Skeletal muscle satellite cell (primary cell): ENCODE results near the gene SEL1L.

Source experiments
- H3K27me3 ChIP-seq: 2 replicates; pipeline ENCODE4 v1.7.0; 2013; ENCODE audit warnings: low read length; ENCODE audit not compliant: control insufficient read depth, insufficient read depth
- H3K36me3 ChIP-seq: 2 replicates; pipeline ENCODE4 v1.7.0; 2013; ENCODE audit warnings: mild to moderate bottlenecking, control low read depth, low read length; ENCODE audit not compliant: insufficient read depth
- H3K4me1 ChIP-seq: 2 replicates; pipeline ENCODE4 v1.7.0; 2013; ENCODE audit warnings: low read length; ENCODE audit not compliant: control insufficient read depth, insufficient read depth
- H3K4me2 ChIP-seq: 2 replicates; pipeline ENCODE4 v1.7.0; 2013; ENCODE audit warnings: mild to moderate bottlenecking, low read length
- H3K4me3 ChIP-seq: 2 replicates; pipeline ENCODE4 v1.7.0; 2013; ENCODE audit warnings: low read length
- H3K9ac ChIP-seq: 2 replicates; pipeline ENCODE4 v1.7.0; 2013; ENCODE audit warnings: mild to moderate bottlenecking, low read depth, low read length, moderate library complexity
- H3K9me3 ChIP-seq: replicated peaks from 2 replicates; pipeline ENCODE4 v1.7.0; 2013; ENCODE audit warnings: mild to moderate bottlenecking, control low read depth, low read length

Gene SEL1L

DNA sequence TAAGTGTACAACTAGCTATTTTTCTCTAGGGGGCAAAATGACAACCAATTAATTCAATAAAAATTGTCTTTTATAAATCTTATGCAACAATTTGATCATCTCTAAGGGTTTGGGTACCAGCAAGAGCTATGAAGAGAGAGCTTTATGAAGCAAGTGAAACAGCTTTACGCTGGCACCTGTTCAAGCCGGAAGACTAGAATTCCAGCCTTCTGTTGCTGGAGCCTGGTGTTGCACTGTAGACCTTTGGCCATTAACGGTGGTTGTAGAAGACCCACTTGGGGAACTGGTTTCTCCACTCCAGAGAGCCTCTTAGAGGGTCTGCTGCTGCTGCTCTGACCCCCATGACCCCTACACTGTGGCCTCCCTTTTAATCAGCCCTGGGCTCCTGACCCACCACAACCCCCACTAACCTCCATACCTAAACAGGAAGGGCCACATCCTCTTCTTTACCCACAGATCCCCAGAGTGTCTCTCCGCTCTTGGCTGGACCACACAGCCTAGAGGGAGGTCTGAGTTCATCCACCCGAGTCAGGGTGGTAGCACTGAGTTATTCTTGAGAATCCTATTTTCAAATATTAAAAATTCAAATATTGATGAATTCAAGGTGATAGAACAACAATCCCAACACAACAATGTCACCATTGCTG is 79.0 kb downstream of the SEL1L start:
- no peak overlapping the region for H3K4me3 ChIP-seq
- H3K4me1 ChIP-seq, result peaks cover 14% of the 10 kb centered on the region
- no peak overlapping the region for H3K4me2 ChIP-seq
- no peaks in the 10 kb centered on the region for H3K36me3 ChIP-seq
- H3K27me3 ChIP-seq, result peaks cover 16% of the 10 kb centered on the region
- no peak overlapping the region for H3K9ac ChIP-seq
- H3K9me3 ChIP-seq, result no peaks in the 10 kb centered on the region

DNA sequence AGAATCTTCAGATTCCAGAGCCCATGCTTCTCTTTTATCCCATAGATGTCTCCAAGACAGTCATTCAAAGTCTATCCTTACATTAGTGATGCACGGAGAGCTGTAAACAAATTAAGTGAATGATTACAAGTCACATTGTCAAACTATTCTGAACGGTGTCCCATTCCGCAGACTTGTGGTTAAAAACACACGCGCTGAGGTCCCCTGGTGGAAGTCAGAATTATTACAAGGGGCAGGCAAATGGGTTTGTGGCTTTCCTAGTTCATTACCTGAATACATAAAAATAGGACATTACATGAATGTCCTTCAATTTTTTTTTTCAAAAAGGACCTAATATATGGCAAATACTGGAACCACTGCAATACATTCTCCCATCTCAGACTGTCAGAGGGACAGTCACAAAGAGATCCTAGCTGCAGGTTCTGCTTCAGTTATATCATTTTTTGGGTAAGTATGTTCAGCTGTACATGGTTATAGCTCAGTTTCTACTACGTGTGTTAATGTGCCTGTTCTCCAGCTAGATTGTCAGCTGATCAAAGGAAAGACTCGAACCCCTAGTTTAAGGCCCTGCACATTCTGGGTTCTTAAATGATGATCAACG is 80.4 kb downstream of the SEL1L start:
- Histone ChIP-seq H3K9ac (peak overlapping the region; percentile 14), H3K27me3 (peaks cover 27% of the 10 kb centered on the region), H3K4me3 (peak overlapping the region; percentile 54), H3K4me2 (peak overlapping the region; percentile 77), H3K36me3 (no peaks in the 10 kb centered on the region), H3K4me1 (peaks cover 22% of the 10 kb centered on the region), H3K9me3 (no peaks in the 10 kb centered on the region)

DNA sequence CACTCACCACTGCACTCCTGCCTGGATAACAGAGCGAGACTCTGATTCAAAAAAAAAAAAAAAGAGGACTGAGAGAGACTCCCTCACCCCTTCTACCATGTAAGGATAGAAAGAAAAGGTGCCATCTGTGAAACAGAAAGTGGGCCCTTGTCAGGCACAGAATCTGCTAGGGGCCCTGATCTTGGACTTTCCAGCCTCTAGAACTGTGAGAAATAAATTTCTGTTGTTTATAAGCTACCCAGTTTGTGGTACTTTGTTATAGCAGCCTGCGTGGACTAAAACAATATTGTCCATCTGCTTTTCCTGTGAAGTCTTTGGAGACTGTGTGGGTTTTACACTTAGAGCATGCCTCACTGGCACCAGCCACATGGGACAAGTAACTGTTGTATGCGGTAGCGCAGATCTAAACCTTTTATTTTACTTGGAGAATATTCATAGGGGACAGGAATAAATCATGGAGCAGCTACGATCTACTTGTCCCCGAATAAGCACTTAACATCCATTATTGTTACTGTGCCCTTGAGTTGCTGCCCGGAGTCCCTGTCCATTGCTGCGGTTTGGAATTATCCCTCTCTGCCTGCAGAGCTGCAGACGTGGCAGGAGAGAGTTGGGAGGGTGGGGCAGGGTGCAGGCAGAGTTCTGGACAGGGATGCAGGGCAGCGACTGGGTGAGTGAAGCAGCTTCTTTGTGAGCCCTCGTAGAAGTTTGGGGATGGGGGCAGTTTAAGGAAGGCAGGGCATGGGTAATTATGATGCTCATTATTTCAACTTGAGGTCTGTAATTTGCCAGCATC is 81.1 kb downstream of the SEL1L start:
- Histone ChIP-seq H3K9me3 (no peaks in the 10 kb centered on the region), H3K4me2 (peak overlapping the region; percentile 77), H3K27me3 (peaks cover 28% of the 10 kb centered on the region), H3K4me3 (peak overlapping the region; percentile 54), H3K9ac (peak overlapping the region; percentile 14), H3K36me3 (no peaks in the 10 kb centered on the region), H3K4me1 (peaks cover 22% of the 10 kb centered on the region)

DNA sequence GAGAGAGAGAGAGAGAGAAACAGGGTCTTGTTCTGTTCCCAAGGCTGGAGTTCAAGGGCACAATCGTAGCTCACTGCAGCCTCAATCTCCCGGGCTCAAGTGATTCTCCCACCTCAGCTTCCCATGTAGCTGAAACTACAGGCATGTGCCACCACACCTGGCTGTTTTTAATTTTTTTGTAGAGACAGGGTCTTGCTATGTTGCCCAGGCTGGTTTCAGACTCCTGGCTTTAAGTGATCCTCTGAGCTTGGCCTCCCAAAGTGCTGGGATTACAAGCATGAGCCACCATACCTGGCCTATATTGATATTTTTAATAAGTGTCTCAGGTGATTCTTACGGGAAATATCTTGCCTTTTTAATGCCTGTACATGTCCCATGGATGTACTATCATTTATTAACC is 82.7 kb downstream of the SEL1L start:
- no peak overlapping the region for H3K4me2 ChIP-seq
- no peak overlapping the region for H3K9ac ChIP-seq
- H3K9me3 ChIP-seq, result no peaks in the 10 kb centered on the region
- peaks cover 28% of the 10 kb centered on the region for H3K4me1 ChIP-seq
- no peaks in the 10 kb centered on the region for H3K36me3 ChIP-seq
- no peak overlapping the region for H3K4me3 ChIP-seq
- H3K27me3 ChIP-seq, result peaks cover 30% of the 10 kb centered on the region

DNA sequence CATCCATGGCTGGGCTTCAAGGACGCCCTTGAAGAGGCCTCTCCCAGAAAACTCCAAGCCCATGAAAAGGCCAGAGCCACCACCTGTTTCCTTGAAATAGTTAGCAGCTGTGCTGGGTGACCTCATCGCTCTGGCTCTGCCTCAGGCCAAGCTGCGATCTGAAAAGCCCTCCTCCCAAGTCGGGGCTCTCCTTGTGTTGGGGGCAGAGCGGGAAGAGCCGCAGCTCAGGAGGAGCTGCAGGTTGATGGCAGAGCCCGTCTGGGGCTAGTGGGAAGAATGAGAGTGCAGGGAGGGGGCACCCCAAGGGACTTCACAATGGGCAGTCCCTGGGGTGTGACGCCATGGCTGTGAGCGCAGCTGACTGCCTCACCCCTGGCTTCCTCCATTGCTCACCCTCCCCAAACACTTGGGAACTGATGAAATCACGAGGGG is 83.5 kb downstream of the SEL1L start:
- Histone ChIP-seq H3K9me3 (no peaks in the 10 kb centered on the region), H3K36me3 (no peaks in the 10 kb centered on the region), H3K4me3 (peak overlapping the region; percentile 50), H3K9ac (peak overlapping the region; percentile 26), H3K4me2 (peak overlapping the region; percentile 73), H3K27me3 (peaks cover 35% of the 10 kb centered on the region), H3K4me1 (peaks cover 29% of the 10 kb centered on the region)

DNA sequence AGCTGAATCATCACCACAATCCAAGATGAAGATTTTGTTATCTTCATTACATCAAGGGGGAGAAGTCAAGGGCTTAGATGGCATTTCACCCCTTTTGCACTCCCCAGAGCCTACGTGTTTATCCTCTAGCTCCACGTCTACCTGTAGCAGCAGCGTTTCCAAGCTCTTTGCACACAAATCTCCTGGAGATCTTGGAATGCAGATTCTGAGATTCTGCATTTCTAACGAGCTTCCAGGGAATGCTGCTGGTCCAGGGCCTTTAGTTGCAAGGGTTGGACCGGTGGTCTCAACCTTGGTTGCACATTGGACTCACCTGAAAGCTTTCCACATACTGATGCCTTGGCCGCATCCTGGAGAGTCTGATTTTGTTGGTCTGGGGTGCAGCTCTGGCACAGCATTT is 84.1 kb downstream of the SEL1L start:
- Histone ChIP-seq H3K4me3 (no peak overlapping the region), H3K27me3 (peaks cover 32% of the 10 kb centered on the region), H3K9me3 (no peaks in the 10 kb centered on the region)

DNA sequence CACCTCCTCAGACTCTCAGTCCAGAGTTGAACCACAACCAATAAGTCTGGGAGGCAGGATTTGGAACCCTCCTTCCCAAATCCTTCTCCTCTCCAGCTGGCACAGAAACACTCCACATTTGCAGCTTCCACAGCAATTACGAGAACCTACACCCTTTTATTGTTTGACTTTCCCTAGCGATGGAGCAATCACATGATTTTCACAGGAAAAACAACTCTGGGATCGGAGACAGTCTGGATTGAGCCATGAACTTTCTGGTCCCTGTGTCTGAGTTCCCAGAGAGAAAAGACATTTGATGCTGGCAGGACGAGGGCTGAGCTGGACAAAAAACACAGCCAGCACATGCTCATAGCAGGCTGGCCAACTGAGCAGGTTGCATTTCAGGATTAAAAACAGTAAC is 84.5 kb downstream of the SEL1L start:
- Histone ChIP-seq H3K9ac (no peak overlapping the region), H3K27me3 (peaks cover 34% of the 10 kb centered on the region), H3K36me3 (no peaks in the 10 kb centered on the region), H3K4me2 (no peak overlapping the region), H3K4me1 (peaks cover 29% of the 10 kb centered on the region), H3K4me3 (no peak overlapping the region), H3K9me3 (no peaks in the 10 kb centered on the region)

More for the DNA sequence above, 84.1 kb downstream of the SEL1L start:
- H3K36me3 ChIP-seq, result no peaks in the 10 kb centered on the region
- no peak overlapping the region for H3K4me2 ChIP-seq
- H3K4me1 ChIP-seq, result peaks cover 29% of the 10 kb centered on the region
- H3K9ac ChIP-seq, result no peak overlapping the region

DNA sequence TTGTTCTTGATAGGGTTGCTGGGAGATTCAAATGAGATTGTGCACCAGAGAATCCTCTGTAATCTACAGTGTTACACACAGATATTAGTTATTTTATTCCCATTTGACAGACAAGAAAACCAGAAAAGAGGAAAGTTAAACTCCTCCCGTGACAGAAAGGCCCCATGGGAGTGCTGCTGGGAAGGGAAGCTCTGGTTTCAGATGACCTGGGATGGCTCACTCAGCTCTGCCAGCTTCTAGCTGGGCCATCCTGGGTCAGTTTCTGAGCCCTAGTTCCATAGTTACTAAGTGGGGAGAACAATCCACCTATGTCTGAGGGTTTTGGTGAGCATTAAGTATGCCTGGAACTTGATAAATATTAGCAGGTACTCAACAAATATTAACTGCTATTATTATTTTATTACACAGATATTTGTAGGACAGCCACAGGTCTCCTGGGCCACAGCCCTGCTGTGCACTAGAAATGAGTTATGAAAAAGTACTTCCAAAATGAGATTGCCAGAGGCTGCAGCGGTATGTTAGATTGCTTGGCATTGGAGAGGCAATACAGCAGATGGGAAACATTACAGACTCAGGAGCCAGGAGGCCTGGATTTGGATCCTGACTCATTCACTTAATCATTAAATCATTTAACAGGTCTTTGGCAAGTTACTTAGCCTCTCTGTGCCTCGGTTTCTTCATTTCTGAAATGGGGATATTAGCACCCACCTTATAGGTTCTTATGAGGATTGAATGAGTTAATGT is 86.5 kb downstream of the SEL1L start:
- H3K4me1 ChIP-seq, result peaks cover 22% of the 10 kb centered on the region
- H3K27me3 ChIP-seq, result peaks cover 51% of the 10 kb centered on the region
- no peak overlapping the region for H3K4me3 ChIP-seq
- H3K4me2 ChIP-seq, result no peak overlapping the region
- H3K36me3 ChIP-seq, result no peaks in the 10 kb centered on the region
- no peaks in the 10 kb centered on the region for H3K9me3 ChIP-seq
- H3K9ac ChIP-seq, result no peak overlapping the region

DNA sequence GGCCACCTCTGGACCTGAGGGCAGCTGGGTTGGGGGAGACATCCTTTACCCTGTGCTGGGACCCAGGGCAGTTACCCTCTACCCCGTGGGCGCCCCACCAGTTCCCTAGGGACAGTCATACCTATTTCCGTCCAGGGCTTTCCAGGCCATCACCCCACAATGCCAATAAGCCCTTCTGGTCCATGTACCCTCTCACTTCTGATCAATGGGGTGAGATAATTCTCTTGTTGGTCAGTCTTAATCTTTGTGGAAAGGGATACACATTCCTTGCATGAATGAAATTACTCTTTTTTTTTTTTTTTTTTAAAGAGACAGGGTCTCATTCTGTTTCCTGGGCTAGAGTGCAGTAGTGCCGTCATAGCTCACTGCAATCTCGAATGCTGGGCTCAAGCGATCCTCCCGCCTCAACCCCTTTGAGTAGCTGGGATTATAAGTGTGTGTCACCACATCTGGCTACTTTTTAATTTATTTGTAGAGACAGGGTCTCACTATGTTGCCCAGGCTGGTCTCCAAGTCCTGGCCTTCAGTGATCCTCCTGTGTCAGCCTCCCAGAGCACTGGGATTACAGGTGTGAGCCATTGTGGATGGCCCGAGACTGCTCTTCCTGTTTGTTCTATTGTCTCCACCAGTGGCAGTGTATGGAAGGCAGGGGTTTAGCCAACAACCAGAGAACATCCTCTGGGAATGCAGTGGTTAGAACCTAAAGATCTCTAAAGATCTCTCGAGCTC is 87.2 kb downstream of the SEL1L start:
- Histone ChIP-seq H3K9me3 (no peaks in the 10 kb centered on the region), H3K36me3 (no peaks in the 10 kb centered on the region), H3K9ac (no peak overlapping the region), H3K4me1 (peaks cover 22% of the 10 kb centered on the region), H3K4me3 (no peak overlapping the region), H3K4me2 (no peak overlapping the region), H3K27me3 (peaks cover 58% of the 10 kb centered on the region)

DNA sequence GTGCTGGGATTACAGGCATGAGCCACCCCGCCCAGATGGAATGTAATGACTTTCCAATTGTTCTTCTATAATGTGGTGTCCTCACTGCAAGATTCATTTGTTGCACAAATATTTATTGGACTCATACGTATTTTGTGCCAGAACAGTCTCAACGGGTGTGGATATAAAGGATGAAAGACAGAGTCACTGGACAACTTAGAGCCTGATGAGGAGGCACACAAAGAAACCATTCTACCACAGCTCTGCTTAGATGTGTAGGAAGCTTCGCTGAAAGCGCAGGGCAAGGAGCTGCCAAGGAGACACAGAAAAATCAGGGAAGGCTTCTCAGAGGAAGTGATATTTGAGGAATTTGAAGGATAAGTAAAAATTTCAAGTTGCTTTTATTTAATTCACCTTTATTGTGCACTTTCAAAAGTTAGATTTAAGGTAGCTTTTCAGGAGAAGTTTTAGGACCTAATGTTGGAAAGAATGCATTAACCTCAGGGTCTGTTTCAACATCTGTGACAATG is 92.0 kb downstream of the SEL1L start:
- Histone ChIP-seq H3K27me3 (peaks cover 77% of the 10 kb centered on the region), H3K4me1 (peaks cover 6% of the 10 kb centered on the region), H3K4me3 (no peak overlapping the region), H3K4me2 (no peak overlapping the region), H3K36me3 (no peaks in the 10 kb centered on the region), H3K9ac (no peak overlapping the region), H3K9me3 (no peaks in the 10 kb centered on the region)
